Measurements from ENCODE around the gene RAB3B. TPM values are rescaled to one million over a fixed set of nuclear protein-coding genes. Genes with fewer than 3 reads are reported as not detected.

RAB3B gene
- total RNA-seq, 4 donors from 2014 or later: 1.8 to 4.5 (median 3.4) TPM

DNA sequence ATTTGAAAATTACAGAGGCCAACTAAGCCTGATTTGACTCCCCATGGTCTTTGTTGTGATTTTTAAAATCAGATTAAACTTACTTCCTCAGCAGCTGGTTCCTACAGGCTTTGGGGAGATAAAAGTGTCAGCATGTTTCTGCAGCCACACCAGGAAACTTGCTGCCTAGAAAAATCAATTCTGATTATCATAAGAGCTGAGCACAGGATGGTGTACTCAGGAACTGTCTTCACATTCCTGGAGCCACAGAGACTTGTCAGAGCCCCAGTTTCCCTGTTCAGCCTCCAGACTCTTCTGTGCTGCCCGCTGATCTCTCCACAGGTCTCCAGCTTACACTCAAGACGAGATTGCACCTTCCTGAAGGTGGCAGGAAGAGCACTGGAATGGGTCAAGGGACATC is 23.9 kb downstream of the RAB3B start:
- 83% methylated on average over 2 of the region's 2 CpGs; no CpG with 5 or more reads in 1 of the 2 donors for WGBS, 2 donors (ENCODE audit: low coverage in 1 of 2)
- TF ChIP-seq EP300 (IDR thresholded peaks at IDR 0.05; ENCODE audit: low read depth): no peak
- no peak for TF ChIP-seq POLR2AphosphoS5 (IDR thresholded peaks at IDR 0.05)
- TF ChIP-seq, protein P1, sequence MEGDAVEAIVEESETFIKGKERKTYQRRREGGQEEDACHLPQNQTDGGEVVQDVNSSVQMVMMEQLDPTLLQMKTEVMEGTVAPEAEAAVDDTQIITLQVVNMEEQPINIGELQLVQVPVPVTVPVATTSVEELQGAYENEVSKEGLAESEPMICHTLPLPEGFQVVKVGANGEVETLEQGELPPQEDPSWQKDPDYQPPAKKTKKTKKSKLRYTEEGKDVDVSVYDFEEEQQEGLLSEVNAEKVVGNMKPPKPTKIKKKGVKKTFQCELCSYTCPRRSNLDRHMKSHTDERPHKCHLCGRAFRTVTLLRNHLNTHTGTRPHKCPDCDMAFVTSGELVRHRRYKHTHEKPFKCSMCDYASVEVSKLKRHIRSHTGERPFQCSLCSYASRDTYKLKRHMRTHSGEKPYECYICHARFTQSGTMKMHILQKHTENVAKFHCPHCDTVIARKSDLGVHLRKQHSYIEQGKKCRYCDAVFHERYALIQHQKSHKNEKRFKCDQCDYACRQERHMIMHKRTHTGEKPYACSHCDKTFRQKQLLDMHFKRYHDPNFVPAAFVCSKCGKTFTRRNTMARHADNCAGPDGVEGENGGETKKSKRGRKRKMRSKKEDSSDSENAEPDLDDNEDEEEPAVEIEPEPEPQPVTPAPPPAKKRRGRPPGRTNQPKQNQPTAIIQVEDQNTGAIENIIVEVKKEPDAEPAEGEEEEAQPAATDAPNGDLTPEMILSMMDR (IDR thresholded peaks at IDR 0.05): no peak
- TF ChIP-seq POLR2A (IDR thresholded peaks at IDR 0.05): no peak
- no peaks in the 10 kb centered on the region for H3K4me1 ChIP-seq
- intact Hi-C loops (cut with DNase I; ENCODE audit: low total_unique reads) (no loop called here), in situ Hi-C loops (cut with MboI; ENCODE audit: low pct_ligation_motif_present in 1 of 4, low pct_unique_long_range_greater_than_20kb in 1 of 4, low sequenced_read_pairs in 3 of 4) (no loop called here)
- H3K9me3 ChIP-seq: no peaks in the 10 kb centered on the region
- no peaks in the 10 kb centered on the region for H3K36me3 ChIP-seq
- no peak overlapping the region for H3K27ac ChIP-seq
- no peak overlapping the region for H3K4me3 ChIP-seq
- no peaks in the 10 kb centered on the region for H3K27me3 ChIP-seq
- no peak for DNase-seq

DNA sequence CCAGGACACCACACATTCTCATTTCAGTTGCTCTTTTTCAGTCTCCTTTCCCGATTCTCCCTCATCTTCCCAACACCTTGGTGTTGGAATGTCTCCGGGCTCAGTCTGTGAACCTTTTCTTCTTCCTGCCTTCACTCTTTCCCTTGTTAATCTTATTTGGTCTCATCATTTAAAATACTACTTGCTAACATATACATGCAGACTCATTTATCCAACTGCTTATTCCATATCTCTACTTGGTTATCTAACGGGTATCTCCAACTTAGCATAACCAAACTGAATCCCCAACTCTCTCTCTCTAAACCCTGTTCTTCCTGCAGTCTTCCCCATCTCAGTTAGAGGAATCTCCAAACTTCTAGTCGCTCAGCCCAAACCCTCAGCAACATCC is 26.2 kb downstream of the RAB3B start:
- TF ChIP-seq, protein P1 (IDR thresholded peaks at IDR 0.05): no peak
- TF ChIP-seq POLR2A (IDR thresholded peaks at IDR 0.05): no peak
- no peak for TF ChIP-seq EP300 (IDR thresholded peaks at IDR 0.05; ENCODE audit: low read depth)
- no peak for TF ChIP-seq POLR2AphosphoS5 (IDR thresholded peaks at IDR 0.05)
- in situ Hi-C loops (cut with MboI; ENCODE audit: low pct_ligation_motif_present in 1 of 4, low pct_unique_long_range_greater_than_20kb in 1 of 4, low sequenced_read_pairs in 3 of 4): no loop called here
- intact Hi-C loops (cut with DNase I; ENCODE audit: low total_unique reads): no loop called here
- Histone ChIP-seq H3K27me3 (peaks cover 8% of the 10 kb centered on the region), H3K27ac (no peak overlapping the region), H3K4me3 (no peak overlapping the region), H3K36me3 (no peaks in the 10 kb centered on the region), H3K4me1 (no peaks in the 10 kb centered on the region), H3K9me3 (no peaks in the 10 kb centered on the region)
- 77 to 84% methylated on average over 4 of the region's 4 CpGs for WGBS, 2 donors (ENCODE audit: low coverage in 1 of 2)
- no peak for DNase-seq

DNA sequence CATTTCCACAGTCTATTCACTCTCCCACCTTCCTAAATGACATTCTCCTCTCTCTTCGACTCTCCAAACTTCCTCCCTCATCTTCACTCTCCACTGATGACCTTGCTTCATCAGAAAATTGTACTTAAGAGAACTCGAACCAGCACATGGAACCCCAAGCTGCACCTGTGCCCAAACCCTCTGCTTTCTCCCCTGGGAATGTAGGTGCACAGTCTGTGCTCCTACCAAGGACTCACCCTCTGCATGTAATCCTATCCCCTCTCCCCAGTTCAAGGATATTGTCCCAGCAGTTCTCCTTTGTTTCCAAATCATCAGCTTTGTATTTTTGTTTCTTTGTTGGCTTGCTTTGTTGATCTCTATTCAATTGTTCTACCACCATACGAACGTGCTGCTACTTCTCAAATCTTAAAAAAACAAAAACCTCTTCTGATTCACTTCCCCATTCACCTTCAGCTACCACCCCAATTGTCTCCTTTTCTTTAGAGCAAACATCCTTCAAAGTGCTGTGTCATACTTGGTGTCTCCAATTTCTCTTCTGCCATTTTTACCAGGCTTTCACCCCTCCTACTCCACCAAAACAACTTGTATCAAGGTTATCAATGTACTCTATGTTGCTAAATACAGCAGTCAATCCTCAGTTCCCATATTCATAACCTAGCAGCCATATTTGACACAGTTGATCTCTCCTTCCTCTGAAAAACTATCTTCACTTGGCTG is 26.8 kb downstream of the RAB3B start:
- Histone ChIP-seq H3K27ac (no peak overlapping the region), H3K36me3 (no peaks in the 10 kb centered on the region), H3K27me3 (peaks cover 8% of the 10 kb centered on the region), H3K4me1 (no peaks in the 10 kb centered on the region), H3K4me3 (no peak overlapping the region), H3K9me3 (no peaks in the 10 kb centered on the region)
- intact Hi-C loops (cut with DNase I; ENCODE audit: low total_unique reads): no loop called here
- WGBS, 2 donors (ENCODE audit: low coverage in 1 of 2): 56% methylated on average over 3 to 4 of the region's 4 CpGs
- DNase-seq: no peak
- in situ Hi-C loops (cut with MboI; ENCODE audit: low pct_ligation_motif_present in 1 of 4, low pct_unique_long_range_greater_than_20kb in 1 of 4, low sequenced_read_pairs in 3 of 4): no loop called here
- TF ChIP-seq POLR2AphosphoS5 (IDR thresholded peaks at IDR 0.05) (no peak), EP300 (IDR thresholded peaks at IDR 0.05; ENCODE audit: low read depth) (no peak), POLR2A (IDR thresholded peaks at IDR 0.05) (no peak)
- TF ChIP-seq, protein P1 (IDR thresholded peaks at IDR 0.05): no peak

DNA sequence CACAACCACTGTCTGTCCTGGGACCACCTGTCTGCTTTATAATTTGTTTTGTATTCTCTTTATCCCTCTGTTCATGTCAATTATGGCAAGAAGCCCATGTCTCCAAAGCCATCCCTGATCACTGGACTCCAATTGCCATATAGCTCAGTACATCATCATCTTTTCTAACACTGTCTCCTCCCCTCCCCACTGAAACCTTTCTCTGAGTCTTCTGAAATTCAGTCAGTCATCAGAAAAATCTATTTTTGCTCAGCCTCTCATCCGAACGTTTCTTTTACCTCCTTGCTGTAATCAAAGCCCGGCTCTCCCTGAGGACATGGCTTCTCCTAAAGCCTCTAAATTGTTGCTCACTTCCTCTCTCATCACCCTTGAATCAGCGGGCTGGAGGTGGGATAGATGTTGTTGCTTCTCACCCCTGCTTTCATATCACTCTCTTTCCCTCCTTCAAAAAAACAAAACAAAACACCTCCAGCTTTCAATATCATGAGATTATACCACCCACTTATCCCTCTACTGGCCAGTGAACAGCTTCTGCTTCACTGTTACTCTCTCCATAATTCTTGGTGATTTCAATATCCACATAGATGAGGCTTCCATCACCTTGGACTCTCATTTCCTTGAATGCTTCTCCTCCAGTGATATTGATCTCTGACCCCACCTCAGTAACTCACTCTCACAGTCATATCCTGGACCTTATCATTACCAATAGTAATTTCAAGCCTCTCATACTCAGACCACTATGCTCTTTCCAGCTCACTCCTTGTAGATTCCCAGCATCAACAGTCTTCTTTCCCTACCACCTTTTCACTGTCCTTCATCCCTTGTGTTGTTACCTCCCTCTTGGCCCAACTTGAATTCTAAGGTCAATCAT is 27.8 kb downstream of the RAB3B start:
- no peak for DNase-seq
- Histone ChIP-seq H3K27ac (no peak overlapping the region), H3K9me3 (no peaks in the 10 kb centered on the region), H3K36me3 (no peaks in the 10 kb centered on the region), H3K4me3 (no peak overlapping the region), H3K27me3 (peaks cover 8% of the 10 kb centered on the region), H3K4me1 (peaks cover 0 to under 1% (median 0%) of the 10 kb centered on the region in 4 donors)
- intact Hi-C loops (cut with DNase I; ENCODE audit: low total_unique reads) (no loop called here), in situ Hi-C loops (cut with MboI; ENCODE audit: low pct_ligation_motif_present in 1 of 4, low pct_unique_long_range_greater_than_20kb in 1 of 4, low sequenced_read_pairs in 3 of 4) (no loop called here)
- TF ChIP-seq POLR2A (IDR thresholded peaks at IDR 0.05) (no peak), EP300 (IDR thresholded peaks at IDR 0.05; ENCODE audit: low read depth) (no peak), POLR2AphosphoS5 (IDR thresholded peaks at IDR 0.05) (no peak)
- TF ChIP-seq, protein P1 (IDR thresholded peaks at IDR 0.05): no peak
- WGBS, 2 donors (ENCODE audit: low coverage in 1 of 2): 60 to 64% methylated on average over 4 of the region's 4 CpGs

Measured in transverse colon (tissue), 4 donors.